ENCODE results near the gene KPNA6. TPM values are rescaled to one million over a fixed set of nuclear protein-coding genes. Genes with fewer than 3 reads are reported as not detected.

KPNA6 gene
- total RNA-seq, 2 donors from 2014 or later, result 62.0 to 103 TPM

DNA sequence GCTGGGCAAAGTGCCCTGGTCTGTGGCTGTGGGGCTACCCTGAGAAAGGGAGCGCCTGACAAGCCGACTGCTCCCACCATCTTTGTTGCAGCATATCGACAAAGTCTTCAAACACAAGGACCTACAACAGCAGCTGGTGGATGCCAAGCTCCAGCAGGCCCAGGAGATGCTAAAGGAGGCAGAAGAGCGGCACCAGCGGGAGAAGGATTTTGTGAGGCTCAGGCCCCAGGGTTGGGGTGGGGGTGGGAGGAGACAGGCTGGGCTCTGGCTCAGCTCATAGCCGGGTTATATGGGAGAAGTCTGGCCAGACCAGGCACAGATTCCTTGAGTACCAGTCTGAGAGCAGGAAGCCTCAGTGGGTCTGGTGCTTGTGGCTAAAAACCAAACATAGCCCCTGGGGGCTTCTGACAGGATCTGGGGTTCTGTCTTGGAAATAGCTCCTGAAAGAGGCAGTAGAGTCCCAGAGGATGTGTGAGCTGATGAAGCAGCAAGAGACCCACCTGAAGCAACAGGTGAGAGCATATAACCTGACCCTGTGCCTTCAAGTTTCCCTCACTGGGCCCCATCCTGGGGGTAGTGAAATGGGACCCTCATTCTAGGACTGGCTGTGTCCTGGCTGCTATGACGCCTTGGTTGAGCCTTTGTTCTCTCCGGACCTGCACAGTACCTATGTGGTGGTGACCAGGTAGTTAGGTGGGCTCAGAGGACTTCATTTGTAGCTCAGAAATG is 84.5 kb downstream of the KPNA6 start:
- ATAC-seq, result no peak
- no peak for DNase-seq (ENCODE audit: low spot score in 2 of 2)
- peaks cover 60 to 73% of the 10 kb centered on the region in 2 donors for H3K36me3 Mint-ChIP-seq
- peak overlapping the region in 1 of 2 donors; percentile 50 for H3K27ac Mint-ChIP-seq
- H3K9me3 Mint-ChIP-seq, result no peaks in the 10 kb centered on the region

DNA sequence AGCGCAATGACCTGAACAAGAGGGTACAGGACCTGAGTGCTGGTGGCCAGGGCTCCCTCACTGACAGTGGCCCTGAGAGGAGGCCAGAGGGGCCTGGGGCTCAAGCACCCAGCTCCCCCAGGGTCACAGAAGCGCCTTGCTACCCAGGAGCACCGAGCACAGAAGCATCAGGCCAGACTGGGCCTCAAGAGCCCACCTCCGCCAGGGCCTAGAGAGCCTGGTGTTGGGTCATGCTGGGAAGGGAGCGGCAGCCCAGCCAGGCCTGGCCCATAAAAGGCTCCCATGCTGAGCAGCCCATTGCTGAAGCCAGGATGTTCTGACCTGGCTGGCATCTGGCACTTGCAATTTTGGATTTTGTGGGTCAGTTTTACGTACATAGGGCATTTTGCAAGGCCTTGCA is 87.1 kb downstream of the KPNA6 start:
- ATAC-seq, result no peak

DNA sequence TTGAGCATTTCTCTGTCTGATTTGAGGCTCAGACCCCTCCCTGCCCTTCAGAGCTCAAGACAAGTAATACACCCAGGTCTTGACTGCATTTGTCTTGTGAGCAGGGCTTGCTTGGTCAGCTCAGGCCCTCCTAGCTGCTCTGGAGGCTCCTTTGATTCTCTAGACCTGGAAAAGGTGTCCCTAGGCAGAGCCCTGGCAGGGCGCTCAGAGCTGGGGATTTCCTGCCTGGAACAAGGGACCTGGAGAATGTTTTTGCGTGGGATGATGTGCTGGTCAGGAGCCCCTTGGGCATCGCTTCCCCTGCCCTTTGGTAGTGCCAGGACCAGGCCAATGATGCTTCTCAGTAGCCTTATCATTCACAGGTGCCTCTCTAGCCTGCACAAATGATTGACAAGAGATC is 87.7 kb downstream of the KPNA6 start:
- DNase-seq (ENCODE audit: low spot score in 2 of 2) (no peak), ATAC-seq (no peak)
- Mint-ChIP-seq H3K9me3 (no peaks in the 10 kb centered on the region), H3K27ac (no peak overlapping the region), H3K36me3 (peaks cover 51 to 58% of the 10 kb centered on the region in 2 donors)

More for the DNA sequence above, 87.1 kb downstream of the KPNA6 start:
- DNase-seq (ENCODE audit: low spot score in 2 of 2), result no peak
- peaks cover 53 to 62% of the 10 kb centered on the region in 2 donors for H3K36me3 Mint-ChIP-seq
- H3K27ac Mint-ChIP-seq, result no peak overlapping the region
- no peaks in the 10 kb centered on the region for H3K9me3 Mint-ChIP-seq

GRCh38 chr1:32195972-32196823 is 88.3 kb downstream of the KPNA6 start:
- DNase-seq (ENCODE audit: low spot score in 2 of 2) (no peak), ATAC-seq (no peak)
- Mint-ChIP-seq H3K9me3 (no peaks in the 10 kb centered on the region), H3K36me3 (peaks cover 51 to 57% of the 10 kb centered on the region in 2 donors), H3K27ac (peak overlapping the region; percentile 67 to 86)

GRCh38 chr1:32197074-32197473 is 89.2 kb downstream of the KPNA6 start:
- H3K36me3 Mint-ChIP-seq, result peaks cover 48 to 52% of the 10 kb centered on the region in 2 donors
- H3K27ac Mint-ChIP-seq, result peak overlapping the region; percentile 67 to 93
- ATAC-seq, result no peak
- DNase-seq (ENCODE audit: low spot score in 2 of 2), result no peak
- no peaks in the 10 kb centered on the region for H3K9me3 Mint-ChIP-seq

- Mint-ChIP-seq H3K36me3 (peaks cover 40 to 44% of the 10 kb centered on the region in 2 donors), H3K27ac (peak overlapping the region; percentile 67 to 93), H3K9me3 (no peaks in the 10 kb centered on the region)
- no peak for DNase-seq (ENCODE audit: low spot score in 2 of 2)
- no peak for ATAC-seq
Observed at GRCh38 chr1:32197837-32198236, 90.0 kb downstream of the KPNA6 start.

- H3K36me3 Mint-ChIP-seq, result peaks cover 35 to 39% of the 10 kb centered on the region in 2 donors
Observed at GRCh38 chr1:32198237-32199042, 90.6 kb downstream of the KPNA6 start.

GRCh38 chr1:32199043-32199716 is 91.3 kb downstream of the KPNA6 start:
- DNase-seq (ENCODE audit: low spot score in 2 of 2) (no peak), ATAC-seq (no peak)
- peaks cover 29 to 32% of the 10 kb centered on the region in 2 donors for H3K36me3 Mint-ChIP-seq
- H3K27ac Mint-ChIP-seq, result peak overlapping the region in 1 of 2 donors; percentile 73
- no peaks in the 10 kb centered on the region for H3K9me3 Mint-ChIP-seq

More at GRCh38 chr1:32198237-32199042, 90.6 kb downstream of the KPNA6 start:
- ATAC-seq (no peak), DNase-seq (ENCODE audit: low spot score in 2 of 2) (no peak)
- peak overlapping the region; percentile 22 to 66 for H3K27ac Mint-ChIP-seq
- H3K9me3 Mint-ChIP-seq, result no peaks in the 10 kb centered on the region

GRCh38 chr1:32199717-32200072 is 91.8 kb downstream of the KPNA6 start:
- Mint-ChIP-seq H3K36me3 (peaks cover 26 to 27% of the 10 kb centered on the region in 2 donors), H3K27ac (peak overlapping the region in 1 of 2 donors; percentile 73)

GRCh38 chr1:32200226-32201010 is 92.6 kb downstream of the KPNA6 start, which contains the start of gene CCDC28B:
CCDC28B (plus strand) TSS chr1:32200595; CDS start chr1:32201936, 1,341 bp downstream.
- peak; percentile 49 to 53 for ATAC-seq
- H3K9me3 Mint-ChIP-seq, result no peaks in the 10 kb centered on the region
- peaks cover 21 to 26% of the 10 kb centered on the region in 2 donors for H3K36me3 Mint-ChIP-seq
- peak within 1 kb of the TSS; percentile 73 to 95 for H3K27ac Mint-ChIP-seq
- DNase-seq (ENCODE audit: low spot score in 2 of 2), result peak; percentile 54 to 73

More at GRCh38 chr1:32199717-32200072, 91.8 kb downstream of the KPNA6 start:
- ATAC-seq (no peak), DNase-seq (ENCODE audit: low spot score in 2 of 2) (no peak)
- H3K9me3 Mint-ChIP-seq, result no peaks in the 10 kb centered on the region

DNA sequence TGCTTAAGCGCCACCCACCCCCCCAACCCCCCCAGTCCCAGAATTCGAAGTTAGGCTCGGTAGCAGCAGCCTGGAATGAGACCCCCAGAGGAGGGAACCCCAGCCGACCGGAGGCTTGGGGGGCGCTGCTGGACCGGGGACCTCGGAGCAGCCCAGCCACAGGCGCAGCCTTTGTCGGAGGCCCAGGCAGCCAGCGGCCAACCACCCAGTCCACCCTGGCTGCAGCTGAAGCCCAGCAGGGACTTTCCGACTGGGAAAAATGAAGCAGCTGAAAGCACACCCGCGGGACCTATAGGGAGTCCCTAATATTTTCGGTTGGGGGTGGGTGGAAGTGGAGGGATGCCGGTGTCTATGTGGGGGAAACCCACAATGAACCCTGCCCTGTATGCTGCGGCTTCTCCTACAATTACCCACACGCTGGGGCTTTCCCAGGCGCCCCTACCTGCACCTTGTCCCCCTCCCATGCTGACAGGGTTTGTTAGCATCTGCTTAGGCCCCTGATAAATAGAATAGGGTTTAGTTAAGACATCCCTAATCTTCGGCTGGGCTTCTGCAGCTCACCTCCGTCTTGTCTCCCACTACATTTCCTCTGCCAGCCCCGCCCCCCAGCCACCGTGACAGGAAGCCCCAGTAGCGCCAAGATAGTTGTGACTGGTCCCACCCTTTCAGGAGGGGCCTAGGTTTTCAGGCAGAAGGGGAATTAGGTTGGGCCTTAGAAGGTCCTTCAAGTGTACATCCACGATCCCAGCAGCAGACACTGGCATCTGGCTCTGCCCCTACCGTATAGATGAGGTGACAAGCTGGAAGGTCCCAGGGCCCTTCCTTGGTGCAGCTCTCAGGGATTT is 93.4 kb downstream of the KPNA6 start:
- H3K27ac Mint-ChIP-seq, result peak overlapping the region; percentile 50 to 95
- no peaks in the 10 kb centered on the region for H3K9me3 Mint-ChIP-seq
- ATAC-seq (peak; percentile 51 to 71), DNase-seq (ENCODE audit: low spot score in 2 of 2) (peak; percentile 74 to 84)
- peaks cover 19 to 26% of the 10 kb centered on the region in 2 donors for H3K36me3 Mint-ChIP-seq

DNA sequence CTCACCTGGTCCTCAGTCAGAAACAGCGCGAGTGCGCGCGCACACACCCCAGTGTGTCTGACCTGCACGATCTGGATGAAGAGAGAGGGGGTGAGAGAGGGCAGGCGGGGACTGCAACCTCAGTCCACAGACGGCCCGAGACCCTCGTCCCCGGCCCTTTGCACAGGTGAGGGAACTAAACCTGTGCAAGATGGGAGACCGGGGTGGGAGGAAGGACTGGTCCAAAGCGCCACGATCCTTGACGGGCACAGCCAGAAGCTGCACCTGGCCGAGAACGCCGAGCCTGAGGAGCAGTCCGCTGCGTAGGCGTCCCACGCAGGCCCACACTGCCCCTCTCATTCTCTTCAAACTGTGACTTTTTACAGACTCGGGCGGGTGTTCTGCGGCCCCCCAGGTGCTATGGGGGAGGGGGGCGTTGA is 97.1 kb downstream of the KPNA6 start:
- DNase-seq (ENCODE audit: low spot score in 2 of 2) (no peak), ATAC-seq (no peak)
- peak overlapping the region in 1 of 2 donors; percentile 92 for H3K27ac Mint-ChIP-seq
- H3K9me3 Mint-ChIP-seq, result no peaks in the 10 kb centered on the region
- peaks cover 12 to 19% of the 10 kb centered on the region in 2 donors for H3K36me3 Mint-ChIP-seq

DNA sequence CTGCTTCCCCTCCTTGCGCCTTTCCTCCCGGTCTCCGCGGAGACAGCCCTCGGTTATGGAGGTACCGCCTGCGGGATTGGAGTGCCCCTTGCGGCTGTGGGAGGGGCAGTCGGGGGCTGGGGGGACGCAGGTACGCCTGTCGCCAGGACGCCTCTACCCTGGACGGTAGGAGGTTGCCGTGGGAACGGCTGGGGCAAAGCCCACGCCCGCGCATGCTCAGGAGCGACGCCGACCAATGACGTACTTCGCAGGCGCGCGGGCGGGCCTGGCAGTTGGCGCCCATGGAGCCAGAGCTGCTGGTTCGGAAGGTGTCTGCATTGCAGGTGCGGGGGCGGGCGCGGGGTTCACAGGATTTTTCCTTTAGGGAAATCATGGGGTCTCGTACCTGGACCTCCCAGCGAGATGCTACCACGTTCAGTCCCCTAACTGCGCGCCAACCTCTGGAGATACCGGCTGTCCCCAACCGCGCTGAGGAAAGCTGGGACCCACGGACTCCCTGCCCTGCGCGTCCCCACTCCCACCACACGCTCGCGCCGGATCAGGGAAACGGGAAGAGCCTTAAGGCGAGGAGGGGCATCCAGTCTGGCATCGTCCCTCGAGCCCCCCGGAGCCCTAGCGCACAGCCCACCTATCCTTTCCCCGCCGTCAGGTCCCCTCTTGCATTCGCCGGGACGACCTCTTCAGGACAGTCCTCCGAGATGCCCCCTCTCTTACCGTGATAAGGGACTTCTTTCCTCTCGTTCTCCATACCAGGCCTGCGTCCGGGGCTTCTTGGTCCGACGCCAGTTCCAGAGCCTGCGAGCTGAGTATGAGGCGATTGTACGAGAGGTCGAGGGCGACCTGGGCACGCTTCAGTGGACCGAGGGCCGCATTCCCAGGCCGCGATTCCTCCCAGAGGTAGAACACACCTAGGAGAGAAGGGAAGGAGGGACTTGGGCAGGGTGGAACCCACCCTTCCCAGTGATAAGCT is 97.8 kb downstream of the KPNA6 start, which contains the start of gene IQCC:
IQCC (plus strand) TSS at position 271 of the 970 bp plus-strand sequence; CDS start at position 282, 11 bp downstream.
- Mint-ChIP-seq H3K9me3 (no peaks in the 10 kb centered on the region), H3K36me3 (peaks cover 12 to 19% of the 10 kb centered on the region in 2 donors), H3K27ac (peak within 1 kb of the TSS; percentile 92 to 94)
- peak; percentile 85 to 90 for DNase-seq (ENCODE audit: low spot score in 2 of 2)
- ATAC-seq, result peak; percentile 79 to 82
